NCI-H460 (cell line): Measurements from ENCODE around the gene ELP2. TPM values are rescaled to one million over a fixed set of nuclear protein-coding genes. Genes with fewer than 3 reads are reported as not detected.
"Not testable (repeated sequence)": the region's sequence is repeated elsewhere in the genome, so short reads cannot be mapped to it uniquely, and the experiment has no call there.

Experiments used
- DNase-seq: peaks from one replicate; pipeline ENCODE4 v3.0.0-alpha.2; 2016; ENCODE audit warnings: low read depth; ENCODE audit errors: extremely low read depth
- total RNA-seq: library from RNA; depleted of rRNA; stranded (reverse); fragments of >200 nt; shearing (Covaris generic); gene quantifications from 2 replicates; pipeline ENCODE4 v1.2.3, GENCODE V29; 2014

Gene ELP2
- total RNA-seq, 1 experiment from 2014 or later: 88.6 TPM

DNA sequence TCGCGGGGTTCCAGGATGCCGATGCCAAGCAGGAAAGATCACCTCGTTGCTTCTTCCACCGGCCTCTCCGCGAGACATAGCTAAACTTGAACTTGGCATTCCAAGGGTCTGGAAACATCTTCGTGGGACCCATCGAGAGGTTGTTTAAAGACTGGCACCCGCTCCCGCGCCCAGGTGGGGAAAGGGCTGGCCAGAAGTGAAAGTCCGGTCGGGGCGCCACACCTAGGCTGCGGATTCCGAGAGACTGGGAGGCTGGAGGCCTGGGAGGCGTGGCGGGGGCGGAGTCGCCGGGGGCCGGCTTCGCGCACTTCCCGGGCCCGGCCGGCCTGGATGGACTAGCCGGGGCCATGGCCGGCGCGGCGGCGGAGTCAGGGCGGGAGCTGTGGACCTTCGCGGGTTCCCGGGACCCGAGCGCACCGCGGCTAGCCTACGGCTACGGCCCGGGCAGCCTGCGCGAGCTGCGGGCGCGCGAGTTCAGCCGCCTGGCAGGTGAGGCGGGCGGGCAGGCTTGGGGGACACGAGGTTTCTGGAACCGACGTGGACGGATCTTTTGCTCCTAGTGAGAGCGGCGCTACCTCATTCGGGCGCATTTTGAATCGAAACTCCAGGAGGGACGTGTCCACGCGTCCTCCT is 57.6 kb downstream of the ELP2 start, which contains the start of gene MOCOS:
TSS of gene MOCOS (plus strand) at position 305 of the 633 bp plus-strand sequence. CDS start at position 348, 43 bp downstream.
- DNase-seq: peak; percentile 60

GRCh38 chr18:36187826-36188721 is 58.4 kb downstream of the ELP2 start:
- DNase-seq: peak; percentile 74

DNA sequence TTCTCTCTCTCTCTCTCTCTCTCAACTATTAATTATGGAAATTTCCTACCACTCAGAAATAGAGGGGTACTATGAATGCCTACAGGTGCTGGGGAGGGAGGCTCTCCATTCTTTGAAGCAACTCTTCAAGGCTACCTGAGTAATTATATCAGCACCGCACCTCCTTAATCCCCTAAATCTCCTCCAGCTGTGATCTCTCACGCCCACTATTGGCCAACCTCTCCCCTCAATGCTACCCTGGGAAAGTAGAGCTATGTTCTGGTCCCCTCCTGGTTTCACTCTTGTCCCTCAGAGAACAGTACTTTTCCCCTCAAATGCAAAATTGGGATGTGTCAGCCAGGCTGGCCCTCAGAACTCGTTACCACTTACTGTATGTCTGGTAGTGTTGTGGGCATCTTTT is 59.2 kb downstream of the ELP2 start:
- DNase-seq: no peak

- no peak for DNase-seq
These were observed 59.8 kb downstream of the ELP2 start for GRCh38 chr18:36189486-36189885.

- no peak for DNase-seq
These were observed 61.6 kb downstream of the ELP2 start for GRCh38 chr18:36191286-36191685.

DNA sequence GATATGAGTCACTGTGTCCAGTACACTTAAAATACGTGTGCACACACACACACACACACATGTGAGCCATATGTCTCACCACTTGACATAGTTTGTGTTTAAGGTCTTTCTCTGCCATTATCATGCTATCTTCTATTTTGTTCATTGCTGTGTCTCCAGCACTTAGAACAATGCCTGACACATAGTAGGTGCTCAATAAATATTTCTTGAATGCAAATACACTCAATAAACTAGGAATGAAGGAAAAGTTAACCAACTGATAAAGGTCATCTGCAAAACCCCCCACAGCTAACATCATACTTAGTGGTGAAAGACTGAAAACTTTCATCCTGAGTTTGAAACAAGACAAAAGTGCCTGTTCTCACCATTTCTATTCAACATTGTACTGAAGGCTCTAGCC is 62.0 kb downstream of the ELP2 start:
- DNase-seq: no peak

- no peak for DNase-seq
These were observed 65.1 kb downstream of the ELP2 start for GRCh38 chr18:36194600-36195315.

DNA sequence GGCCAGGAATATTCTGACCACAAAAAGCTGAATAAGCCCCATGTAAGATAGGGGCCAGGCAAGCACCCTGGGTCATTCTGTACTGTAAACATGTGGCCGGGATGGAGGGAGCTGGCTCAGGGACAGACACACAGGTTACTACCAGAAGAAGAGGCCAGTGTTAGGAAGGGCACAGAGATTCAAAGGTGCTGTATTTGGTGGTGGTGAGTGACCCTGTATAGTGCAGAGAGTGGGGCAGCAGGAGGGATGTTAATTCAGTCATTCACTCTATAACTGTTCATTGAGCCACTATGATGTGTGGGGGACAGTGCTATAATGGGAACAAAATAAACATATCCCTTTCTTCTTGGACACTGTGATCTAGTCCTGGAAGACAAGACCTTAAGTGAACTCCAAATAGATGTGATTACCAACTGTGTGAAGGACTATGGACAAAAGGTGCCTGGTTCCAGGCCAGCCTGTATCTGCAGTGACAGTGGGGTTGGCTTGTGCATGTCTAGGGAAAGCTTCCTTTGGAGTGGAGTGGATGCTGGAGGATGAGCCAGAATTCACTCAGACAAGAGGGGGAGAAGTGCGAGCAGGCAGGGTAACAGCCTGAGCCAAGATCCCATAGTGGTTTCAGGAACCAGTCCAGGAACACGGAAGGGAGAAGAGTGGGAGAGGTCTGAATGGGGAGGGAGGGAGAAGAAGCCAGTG is 65.9 kb downstream of the ELP2 start:
- DNase-seq: no peak

DNA sequence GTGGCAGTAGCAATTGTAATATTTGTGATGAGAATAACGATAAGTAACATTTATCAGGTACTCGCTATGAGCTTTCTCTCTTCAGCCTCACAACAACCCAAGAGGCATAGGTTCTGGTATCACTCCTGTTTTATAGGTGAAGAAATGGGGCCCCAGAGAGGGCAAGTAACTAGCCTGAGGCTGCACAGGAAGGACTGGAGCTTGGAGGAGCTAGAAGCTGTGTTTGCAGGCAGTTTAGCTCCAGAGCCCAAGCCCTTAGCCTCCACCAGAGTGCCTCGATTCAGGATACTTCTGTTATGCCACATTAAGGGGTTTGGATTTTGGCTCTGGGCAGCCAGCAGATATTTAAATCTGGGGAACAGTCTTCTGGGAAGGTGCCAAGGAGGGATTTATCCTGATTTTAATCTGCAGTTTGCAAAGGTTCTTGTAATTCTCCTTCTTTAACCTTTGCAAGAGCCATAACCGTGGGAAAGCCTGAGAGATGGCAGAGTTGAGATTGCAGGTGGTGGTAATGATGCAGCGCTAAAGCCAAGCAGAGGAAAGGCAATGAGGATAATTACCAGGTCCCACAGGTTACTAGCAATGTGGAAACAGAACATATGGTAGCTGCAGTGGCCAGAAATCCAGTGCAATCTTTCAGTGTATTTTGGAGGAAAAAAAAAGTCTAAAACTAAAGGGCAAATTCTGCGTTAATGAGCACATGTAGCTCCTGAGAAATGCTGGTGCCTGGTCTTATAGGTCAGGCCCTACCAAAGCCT is 66.7 kb downstream of the ELP2 start:
- DNase-seq: no peak

DNA sequence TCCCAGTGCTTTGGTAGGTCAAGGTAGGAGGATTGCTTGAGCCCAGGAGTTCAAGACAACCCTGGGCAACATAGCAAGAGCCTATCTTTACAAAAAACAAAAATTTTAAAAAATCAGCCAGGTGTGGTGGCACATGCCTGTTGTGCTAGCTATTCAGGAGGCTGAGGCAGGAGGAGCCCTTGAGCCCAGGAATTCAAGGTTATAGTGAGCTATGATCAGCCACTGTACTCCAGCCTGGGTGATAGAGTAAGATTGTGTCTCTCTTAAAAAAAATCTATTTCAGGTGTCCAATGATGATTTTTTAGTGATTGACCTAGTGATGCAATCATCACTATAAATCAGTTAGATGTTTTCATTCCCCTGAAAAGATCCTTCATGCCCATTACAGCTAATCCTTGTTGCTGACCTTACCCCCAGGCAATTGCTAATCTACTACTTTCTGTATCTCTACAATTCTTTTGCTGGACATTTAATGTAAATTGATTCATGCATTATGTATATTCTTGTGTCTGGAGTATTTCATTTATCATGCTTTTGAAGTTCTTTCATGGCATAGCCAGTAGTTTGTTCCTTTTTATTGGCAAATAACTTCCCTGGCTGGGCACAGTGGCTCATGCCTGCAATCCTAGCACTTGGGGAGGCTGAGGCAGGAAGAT is 67.9 kb downstream of the ELP2 start:
- no peak for DNase-seq

DNA sequence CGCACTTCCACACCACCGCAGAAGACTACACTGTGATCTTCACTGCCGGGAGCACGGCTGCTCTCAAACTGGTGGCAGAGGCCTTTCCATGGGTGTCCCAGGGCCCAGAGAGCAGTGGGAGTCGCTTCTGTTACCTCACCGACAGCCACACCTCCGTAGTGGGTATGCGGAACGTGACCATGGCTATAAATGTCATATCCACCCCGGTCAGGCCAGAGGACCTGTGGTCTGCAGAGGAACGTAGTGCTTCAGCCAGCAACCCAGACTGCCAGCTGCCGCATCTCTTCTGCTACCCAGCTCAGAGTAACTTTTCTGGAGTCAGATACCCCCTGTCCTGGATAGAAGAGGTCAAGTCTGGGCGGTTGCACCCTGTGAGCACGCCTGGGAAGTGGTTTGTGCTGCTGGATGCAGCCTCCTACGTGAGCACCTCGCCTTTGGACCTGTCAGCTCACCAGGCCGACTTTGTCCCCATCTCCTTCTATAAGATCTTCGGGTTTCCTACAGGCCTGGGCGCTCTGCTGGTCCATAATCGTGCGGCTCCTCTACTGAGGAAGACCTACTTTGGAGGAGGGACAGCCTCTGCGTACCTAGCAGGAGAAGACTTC is 70.1 kb downstream of the ELP2 start:
- DNase-seq: no peak

GRCh38 chr18:36200354-36200771 is 70.7 kb downstream of the ELP2 start:
- no peak for DNase-seq

DNA sequence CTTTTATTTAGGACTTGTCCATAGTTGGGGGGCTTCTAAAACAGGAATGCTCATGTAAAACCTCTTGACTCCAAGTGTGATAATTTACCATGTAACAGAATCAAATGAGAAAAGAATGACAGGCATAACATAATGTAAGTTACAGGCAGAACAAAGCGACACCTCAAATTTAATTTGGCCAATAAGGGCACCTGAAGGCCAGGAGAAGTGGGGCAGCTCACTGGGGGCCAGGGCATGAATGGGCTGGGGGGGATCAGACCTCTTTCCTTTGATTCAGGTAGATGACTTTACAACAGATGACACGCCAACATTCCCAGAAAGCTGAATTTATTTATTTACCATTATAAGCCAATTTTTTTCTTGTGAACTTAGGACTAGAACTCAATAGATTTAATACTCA is 72.1 kb downstream of the ELP2 start:
- DNase-seq: no peak

GRCh38 chr18:36203360-36203895 is 73.7 kb downstream of the ELP2 start:
- no peak for DNase-seq

GRCh38 chr18:36205166-36205565 is 75.5 kb downstream of the ELP2 start:
- DNase-seq: no peak

DNA sequence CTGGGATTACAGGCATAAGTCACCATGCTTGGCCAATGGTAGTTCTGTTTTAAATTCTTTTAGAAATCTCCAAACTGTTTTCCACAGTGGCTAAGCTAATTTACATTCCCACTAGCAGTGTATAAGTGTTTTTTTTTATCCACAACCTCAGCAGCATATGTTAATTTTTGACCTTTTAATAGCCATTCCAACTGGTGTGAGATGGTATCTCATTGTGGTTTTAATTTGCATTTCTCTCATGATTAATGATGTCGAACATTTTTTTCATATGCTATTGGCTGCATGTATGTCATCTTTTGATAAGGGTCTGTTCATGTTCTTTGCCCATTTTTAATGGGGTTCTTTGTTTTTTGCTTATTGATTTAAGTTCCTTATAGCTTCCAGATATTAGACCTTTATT is 77.6 kb downstream of the ELP2 start:
- DNase-seq: no peak

DNA sequence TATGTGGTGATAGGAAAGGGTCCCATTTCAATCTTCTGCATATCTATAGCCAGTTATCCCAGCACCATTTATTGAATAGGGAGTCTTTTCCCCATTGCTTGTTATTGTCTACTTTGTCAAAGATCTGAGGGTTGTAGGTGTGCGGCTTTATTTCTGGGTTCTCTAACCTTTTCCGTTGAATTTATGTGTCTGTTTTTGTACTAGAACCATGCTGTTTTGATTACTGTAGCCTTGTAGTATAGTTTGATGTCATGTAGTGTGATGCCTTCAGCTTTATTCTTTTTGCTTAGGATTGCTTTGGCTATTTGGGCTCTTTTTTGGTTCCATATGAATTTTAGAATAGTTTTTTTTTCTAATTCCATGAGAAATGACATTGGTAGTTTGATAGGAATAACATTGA is 78.3 kb downstream of the ELP2 start:
- not testable (repeated sequence) for DNase-seq

DNA sequence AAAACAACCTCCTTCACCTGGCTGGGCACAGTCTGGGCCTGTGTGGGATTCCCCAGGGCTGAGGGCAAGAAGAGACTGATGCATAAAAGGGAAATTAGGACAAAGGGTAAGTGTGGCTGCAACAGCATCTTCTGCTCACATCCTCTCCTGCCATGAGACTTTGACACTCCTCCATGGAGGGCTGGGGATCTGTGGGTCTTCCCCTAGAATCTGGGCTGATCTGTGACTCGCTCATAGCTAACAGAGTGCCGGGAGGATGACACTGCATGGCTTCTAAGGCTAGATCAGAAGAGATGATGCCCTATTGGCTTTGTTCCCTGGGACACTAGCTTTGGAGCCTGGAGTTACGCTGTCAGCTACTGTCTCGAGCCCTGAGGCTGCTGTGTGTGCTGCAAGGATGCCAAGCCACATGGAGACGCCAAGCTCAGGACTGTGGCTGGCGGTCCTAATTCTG is 81.9 kb downstream of the ELP2 start:
- no peak for DNase-seq
